Fibroblast of mammary gland (primary cell): ENCODE results near the gene EPAS1.

Experiments
- DNase-seq: peaks from one replicate; pipeline ENCODE4 v3.0.0-alpha.2; 2010; ENCODE audit warnings: low read depth
- H3K4me3 ChIP-seq: 2 replicates; pipeline ENCODE4 v1.5.1; 2011; ENCODE audit warnings: low read depth, mild to moderate bottlenecking, low read length, moderate library complexity; ENCODE audit not compliant: control insufficient read depth
- CTCF ChIP-seq: conservative IDR thresholded peaks from 2 replicates; pipeline ENCODE4 v1.5.1; 2011; ENCODE audit warnings: low read depth, low read length, inconsistent platforms; ENCODE audit not compliant: control insufficient read depth, insufficient read depth

Gene EPAS1

GRCh38 chr2:46407852-46408455 is 110.7 kb downstream of the EPAS1 start:
- no peak for DNase-seq
- TF ChIP-seq CTCF: no peak
- no peak overlapping the region for H3K4me3 ChIP-seq

- no peak for DNase-seq
- TF ChIP-seq CTCF: no peak
- H3K4me3 ChIP-seq: no peak overlapping the region
Observed at GRCh38 chr2:46409756-46410155, 112.5 kb downstream of the EPAS1 start.

- H3K4me3 ChIP-seq: no peak overlapping the region
- DNase-seq: no peak
- no peak for TF ChIP-seq CTCF
Observed at GRCh38 chr2:46410273-46411244, 113.4 kb downstream of the EPAS1 start.

GRCh38 chr2:46411245-46411641 is 114.0 kb downstream of the EPAS1 start:
- no peak for DNase-seq
- TF ChIP-seq CTCF: no peak
- no peak overlapping the region for H3K4me3 ChIP-seq

GRCh38 chr2:46411985-46412384 is 114.8 kb downstream of the EPAS1 start:
- TF ChIP-seq CTCF: no peak
- no peak for DNase-seq
- no peak overlapping the region for H3K4me3 ChIP-seq

GRCh38 chr2:46413111-46413510 is 115.9 kb downstream of the EPAS1 start:
- H3K4me3 ChIP-seq: no peak overlapping the region
- no peak for DNase-seq

More at GRCh38 chr2:46413111-46413510, 115.9 kb downstream of the EPAS1 start:
- TF ChIP-seq CTCF: no peak
